ENCODE measurements around the gene SCP2. TPM values are rescaled to one million over a fixed set of nuclear protein-coding genes. Genes with fewer than 3 reads are reported as not detected.
"Not testable (repeated sequence)": the region's sequence is repeated elsewhere in the genome, so short reads cannot be mapped to it uniquely, and the experiment has no call there.

The SCP2 gene
- total RNA-seq, 1 donor from 2014 or later = 223 TPM

DNA sequence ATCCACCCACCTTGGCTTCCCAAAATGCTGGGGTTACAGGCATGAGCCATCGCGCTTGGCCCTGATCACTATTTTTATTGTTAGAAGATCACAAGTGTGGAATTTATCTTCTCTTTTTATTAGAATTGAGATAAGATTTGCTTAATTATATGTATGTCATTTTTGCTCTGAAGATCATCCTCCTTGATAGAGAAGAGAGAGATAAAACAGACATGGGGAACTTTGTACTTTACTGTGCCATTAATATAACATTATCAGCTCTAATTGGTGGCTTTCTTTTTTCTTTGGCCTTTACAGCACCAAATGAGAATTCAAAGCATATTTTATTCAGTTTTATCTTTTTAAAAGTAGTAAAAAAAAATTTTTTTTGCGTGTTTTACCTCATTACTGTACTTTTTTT, 46.8 kb downstream of the SCP2 start:
- no peak for DNase-seq (ENCODE audit: low read depth)

DNA sequence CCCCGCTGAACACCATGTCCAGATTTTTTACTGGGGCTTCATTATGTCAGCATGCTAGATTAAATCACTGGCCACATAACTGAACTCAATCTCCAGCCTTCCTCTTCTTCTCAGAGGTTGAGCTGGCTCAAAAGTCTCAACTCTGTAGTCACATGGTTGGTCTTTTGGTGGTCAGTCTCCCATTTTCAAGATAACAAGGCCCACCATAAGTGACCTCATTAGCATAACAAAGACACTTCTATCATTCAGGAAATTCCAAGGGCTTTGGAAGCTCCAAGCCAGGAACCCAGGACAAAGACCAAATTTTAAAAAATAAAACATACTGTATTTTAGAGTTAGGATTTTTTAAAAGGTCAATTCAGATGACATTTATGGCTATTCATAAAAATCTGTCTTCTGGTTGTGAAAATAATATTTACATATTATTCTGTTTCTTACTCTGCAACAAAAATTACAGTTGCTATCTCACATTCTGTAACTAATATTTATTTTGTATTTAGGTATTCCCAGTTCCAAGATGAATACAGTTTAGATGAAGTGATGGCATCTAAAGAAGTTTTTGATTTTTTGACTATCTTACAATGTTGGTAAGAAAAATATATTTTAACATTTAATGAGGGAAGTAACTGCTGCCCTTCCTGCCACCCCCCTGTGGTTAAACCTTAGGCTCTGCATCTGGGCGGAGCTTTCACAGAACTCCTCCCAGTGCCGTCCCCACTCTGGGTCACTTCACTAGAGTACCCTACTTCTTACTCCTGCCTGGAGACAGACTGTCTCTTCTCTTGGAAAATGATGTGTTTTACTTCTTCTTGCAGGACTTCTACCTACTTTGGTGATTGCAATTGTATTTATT, 49.3 kb downstream of the SCP2 start:
- DNase-seq (ENCODE audit: low read depth) = no peak

DNA sequence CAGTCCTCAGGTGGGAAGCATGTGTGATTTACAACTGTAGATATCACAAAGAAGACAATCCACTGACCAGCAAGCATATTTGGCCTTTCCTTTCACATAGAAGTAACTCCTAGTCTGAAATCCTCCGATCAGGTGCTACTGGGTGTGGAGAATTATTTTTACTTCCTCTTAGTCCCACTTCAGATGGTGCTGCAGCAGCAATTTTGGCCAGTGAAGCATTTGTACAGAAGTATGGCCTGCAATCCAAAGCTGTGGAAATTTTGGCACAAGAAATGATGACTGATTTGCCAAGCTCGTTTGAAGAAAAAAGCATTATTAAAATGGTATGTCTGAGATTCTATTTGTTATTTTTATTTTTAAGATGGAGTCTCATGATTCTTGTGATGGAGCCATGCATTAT, 51.0 kb downstream of the SCP2 start:
- DNase-seq (ENCODE audit: low read depth) = no peak

DNA sequence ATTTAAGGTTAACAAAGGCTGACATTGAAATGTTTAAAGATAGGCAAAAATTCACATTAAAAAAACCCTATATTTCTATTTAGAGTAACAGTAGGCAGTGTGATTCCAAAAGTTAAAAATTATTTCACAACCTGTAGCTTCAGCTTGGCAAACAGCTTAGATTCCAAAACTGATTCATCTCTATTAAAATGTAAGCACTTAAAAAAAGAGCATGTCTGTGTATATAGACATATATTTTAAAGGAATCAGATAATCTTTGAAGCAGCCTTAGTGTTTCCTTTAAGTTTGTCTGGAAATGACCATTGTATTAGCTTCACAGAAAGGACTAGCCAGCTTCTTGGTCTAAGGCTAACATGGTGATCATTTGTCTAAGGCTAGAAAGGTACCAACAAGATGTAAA, 65.7 kb downstream of the SCP2 start:
- DNase-seq (ENCODE audit: low read depth) = not testable (repeated sequence)

DNA sequence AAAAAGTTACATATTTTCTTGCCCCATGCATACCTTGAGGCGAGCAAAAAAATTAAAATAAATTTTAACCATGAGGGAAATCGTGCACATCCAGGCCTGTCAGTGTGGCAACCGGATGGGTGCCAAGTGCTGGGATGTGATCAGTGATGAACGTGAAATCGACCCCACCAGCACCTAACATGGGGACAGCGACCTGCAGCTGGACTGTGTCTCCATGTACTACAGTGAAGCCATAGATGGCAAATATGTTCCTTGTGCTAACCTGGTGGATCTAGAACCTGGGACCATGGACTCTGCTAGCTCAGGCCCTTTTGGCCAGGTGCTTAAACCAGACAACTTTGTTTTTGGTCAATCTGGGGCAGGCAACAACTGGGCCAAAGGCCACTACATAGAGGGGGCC, 67.6 kb downstream of the SCP2 start:
- no peak for DNase-seq (ENCODE audit: low read depth)

DNA sequence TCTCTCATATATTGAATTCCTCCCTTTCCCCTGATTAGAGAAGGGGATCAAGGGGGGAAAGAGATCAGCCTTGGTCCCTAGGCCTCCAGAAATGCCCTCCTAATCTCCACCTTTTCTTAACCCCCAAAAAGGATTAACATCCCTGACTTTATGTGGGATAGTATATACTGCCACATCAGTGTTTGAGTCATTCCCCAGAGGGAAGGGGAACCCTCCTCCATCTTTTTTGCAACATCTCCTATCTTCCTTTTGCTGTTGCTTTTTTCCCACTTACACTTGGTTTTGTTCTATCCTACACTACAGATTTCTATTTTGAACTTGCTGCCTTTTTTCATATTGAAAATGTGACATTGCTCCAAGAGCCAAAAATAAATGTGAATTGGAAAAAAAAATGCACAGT, 69.6 kb downstream of the SCP2 start:
- DNase-seq (ENCODE audit: low read depth) = no peak

DNA sequence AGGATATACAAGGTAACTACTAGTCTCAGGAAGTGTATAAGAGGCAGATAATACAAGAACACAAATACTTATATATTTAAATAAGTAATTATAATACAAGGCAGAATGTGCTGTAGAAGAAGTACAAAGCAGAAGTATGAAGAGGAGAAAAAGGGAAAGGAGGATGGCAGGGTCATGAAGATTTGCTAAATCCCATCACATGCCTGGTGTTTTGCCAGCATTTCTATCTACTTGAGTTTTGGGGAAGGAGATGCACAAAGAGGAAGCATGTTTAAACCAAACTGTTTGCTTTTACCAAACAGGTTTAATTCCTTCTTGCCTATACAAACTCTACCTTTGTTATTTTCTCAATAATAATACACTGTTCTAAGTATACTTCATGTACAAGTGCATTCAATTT, 74.1 kb downstream of the SCP2 start:
- DNase-seq (ENCODE audit: low read depth) = no peak

DNA sequence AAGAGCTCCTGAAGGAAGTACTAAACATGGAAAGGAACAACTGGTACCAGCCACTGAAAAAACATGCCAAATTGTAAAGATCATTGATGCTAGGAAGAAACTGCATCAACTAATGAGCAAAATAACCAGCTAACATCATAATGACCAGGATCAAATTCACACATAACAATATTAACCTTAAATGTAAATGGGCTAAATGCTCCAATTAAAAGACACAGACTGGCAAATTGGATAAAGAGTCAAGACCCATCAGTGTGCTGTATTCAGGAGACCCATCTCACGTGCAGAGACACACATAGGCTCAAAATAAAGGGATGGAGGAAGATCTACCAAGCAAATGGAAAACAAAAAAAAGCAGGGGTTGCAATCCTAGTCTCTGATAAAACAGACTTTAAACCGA, 79.5 kb downstream of the SCP2 start:
- DNase-seq (ENCODE audit: low read depth) = not testable (repeated sequence)

DNA sequence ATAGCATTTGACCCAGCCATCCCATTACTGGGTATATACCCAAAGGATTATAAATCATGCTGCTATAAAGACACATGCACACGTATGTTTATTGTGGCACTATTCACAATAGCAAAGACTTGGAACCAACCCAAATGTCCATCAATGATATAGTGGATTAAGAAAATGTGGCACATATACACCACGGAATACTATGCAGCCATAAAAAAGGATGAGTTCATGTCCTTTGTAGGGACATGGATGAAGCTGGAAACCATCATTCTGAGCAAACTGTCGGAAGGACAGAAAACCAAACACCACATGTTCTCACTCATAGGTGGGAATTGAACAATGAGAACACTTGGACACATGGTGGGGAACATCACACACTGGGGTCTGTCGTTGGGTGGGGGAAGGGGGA, 83.2 kb downstream of the SCP2 start:
- DNase-seq (ENCODE audit: low read depth) = not testable (repeated sequence)

DNA sequence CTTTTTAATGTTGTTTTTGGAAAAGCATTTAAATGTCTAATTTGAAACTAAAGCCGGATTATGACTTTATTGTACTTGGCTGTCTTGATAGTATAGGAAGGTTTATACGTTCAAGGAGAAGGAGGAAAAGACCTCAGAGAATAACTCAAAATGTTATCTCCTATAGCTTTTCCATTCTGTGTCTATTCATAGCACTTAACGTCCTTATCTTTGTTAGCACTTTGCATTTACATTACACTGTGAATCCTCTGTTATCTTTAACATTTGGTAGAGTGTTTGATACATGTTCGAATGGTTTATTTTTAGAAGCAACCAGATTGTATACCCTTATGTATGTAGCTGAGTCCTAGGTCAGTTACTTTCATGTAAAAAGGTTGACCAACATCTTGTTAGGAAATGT, 84.1 kb downstream of the SCP2 start:
- DNase-seq (ENCODE audit: low read depth) = no peak

DNA sequence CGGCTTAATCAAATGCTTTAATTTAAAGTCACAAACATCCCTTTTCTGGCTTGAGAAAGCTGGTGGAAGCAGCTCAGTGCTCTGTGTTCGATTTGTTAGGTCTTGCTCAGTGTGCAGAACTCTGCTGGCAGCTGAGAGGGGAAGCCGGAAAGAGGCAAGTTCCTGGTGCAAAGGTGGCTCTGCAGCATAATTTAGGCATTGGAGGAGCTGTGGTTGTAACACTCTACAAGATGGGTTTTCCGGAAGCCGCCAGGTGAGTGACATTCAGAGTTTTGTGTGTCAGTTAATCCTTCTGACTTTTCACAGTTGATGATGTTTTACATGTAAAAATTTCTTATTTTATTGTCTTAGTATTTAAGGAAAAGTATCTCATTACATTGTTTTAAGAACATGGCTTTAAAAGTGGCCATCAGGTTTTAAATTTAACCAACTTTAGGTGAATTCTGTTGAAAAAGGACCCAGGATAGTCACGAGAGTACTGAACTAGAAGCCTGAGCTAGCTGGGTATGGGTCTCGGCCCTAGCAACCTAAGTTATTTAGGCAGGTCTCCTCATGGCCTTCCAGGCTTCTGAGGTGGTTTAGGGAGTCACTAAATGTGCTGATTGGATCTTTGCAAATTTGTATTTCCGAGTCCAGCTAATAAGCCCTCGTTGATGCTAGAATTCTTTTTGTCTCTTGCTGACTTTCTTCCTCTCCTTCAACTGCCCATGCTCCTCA, 87.9 kb downstream of the SCP2 start:
- DNase-seq (ENCODE audit: low read depth) = peak; percentile 93

DNA sequence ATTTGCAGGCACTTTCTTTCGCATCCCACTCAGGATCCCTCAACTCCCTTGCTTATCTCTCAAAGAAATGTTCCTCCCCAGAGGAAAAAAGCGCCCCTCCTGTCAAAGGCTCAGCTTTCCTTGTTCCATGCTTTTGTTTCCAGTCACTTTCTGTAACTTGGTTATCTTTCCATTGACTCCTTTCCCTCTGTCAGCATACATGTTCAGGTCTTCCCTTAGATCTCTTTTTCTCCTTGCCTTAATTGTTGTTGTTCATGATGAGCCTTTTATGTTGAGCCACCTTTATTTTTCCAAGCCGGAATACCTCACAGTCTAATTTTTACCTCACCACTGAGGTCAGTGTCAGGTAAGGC, 88.4 kb downstream of the SCP2 start:
- DNase-seq (ENCODE audit: low read depth) = no peak

DNA sequence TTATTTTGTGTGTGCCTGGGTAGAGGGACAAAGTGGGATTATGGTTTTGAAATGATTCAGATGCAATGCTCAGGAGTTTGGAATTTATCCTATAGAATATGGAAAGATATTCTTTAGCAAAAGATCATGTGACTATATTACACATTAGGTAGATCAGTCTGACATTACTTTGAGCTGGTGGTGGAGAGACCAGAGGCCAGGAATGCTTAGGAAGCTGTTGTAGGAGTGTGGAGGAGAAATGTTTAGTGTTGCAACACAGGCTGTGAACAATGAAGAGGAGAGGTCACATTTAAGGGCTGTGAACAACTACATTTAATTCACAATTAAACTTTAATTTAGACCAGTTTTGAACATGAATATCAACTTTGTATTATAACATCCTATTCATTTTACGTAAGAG, 89.6 kb downstream of the SCP2 start:
- DNase-seq (ENCODE audit: low read depth) = peak; percentile 58

DNA sequence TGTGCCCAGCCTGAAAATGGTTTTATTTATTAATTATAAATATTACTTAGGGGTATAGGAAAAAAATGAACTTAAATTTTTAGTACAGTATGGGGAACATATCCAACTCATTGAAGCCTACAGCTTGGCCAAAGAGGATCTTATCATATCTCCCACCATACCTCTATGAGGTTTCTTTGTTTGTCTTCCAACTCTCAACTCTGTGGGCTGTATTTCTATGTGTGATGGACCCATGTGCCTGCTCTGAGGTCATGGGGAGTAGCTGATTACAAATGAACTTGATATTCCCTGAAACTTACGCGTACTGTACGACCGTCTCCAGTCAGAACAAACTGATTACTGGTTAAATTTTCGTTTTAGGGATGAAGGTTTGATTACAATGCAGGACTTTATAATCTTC, 93.5 kb downstream of the SCP2 start:
- no peak for DNase-seq (ENCODE audit: low read depth)

DNA sequence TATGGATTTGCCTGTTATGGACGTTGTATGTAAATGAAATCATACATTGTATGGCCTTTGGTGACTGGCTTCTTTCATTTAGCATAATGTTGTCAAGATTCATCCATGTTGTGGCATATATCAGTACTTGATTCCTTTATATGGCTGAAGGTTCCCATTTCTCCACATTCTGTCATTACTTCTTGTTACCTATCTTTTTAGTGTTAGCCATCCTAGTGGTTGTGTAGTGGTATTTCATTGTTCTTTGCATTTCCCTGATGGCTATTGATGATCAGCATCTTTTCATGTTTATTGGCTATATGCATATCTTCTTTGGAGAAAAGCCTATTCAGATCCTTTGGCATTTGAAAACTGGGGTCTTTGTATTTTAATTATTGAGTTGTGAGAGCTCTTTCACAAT, 95.1 kb downstream of the SCP2 start:
- no peak for DNase-seq (ENCODE audit: low read depth)

DNA sequence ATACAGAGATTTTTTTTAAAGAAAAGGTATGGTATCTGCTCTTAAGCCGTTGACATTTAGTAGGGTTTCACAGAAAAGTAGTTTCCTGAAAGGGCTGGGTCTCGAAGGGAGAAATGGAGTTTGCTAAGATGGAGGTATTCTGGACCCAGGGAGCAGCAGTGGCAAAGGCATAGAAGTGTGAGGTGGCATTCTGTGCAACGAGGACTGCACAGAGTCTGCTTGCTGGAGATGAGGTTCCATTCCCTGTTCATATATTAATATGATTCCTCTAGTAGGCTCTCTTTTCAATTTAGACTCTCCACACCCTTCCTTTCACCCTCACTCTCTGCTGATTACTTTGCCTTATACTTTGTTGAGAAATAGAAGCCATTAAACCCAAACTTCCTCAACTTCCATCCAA, 96.5 kb downstream of the SCP2 start:
- DNase-seq (ENCODE audit: low read depth) = no peak

DNA sequence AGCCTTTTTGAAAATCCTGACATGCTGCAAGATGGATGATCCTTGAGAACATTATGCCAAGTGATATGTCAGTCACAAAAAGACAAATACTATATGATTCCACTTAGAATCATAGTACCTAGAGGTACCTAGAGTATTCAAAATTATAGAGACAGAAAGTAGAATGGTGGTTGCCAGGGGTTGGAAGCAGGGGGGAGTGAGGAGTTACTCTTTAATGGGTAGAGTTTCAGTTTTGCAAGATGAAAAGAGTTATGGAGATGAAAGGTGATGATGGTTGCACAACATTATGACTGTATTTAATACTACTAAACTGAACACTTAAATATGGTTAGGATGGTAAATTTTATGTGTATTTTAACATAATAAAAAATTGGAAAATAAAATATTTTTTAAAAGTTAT, 97.0 kb downstream of the SCP2 start:
- no peak for DNase-seq (ENCODE audit: low read depth)

DNA sequence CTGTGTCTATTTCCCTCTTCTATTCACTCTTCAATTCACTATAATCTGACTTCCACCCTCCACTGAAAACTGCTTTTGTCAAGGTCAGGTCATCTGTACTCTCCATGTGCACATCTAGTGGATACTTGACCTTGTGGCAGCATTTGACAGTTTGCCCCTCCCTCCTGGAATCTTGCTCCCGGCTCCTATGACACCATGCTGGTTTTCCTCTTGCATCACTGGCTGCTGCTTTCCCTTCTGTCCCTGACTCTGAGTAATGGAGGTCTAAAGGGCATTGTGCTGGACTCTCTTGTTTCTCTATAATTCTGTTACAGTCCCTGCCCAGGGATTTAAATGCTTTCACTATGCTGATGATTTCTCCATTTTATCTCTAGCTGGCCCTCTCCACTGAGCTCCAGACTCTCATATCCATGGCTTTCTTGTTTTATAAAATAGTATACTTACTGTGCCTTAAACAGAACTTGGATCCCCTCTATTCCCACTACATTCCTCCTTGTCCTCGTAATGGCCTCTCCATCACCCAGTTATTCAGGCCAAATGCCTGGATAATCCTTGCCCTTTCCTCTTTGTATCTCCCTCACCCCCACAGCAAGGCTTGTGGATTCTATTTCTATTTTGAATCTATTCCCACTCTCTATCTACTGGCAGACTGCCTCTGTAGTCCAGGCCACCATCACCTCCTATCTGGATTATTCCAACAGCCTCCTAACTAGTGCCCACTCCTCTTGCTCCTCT, 98.1 kb downstream of the SCP2 start:
- peak; percentile 85 for DNase-seq (ENCODE audit: low read depth)

DNA sequence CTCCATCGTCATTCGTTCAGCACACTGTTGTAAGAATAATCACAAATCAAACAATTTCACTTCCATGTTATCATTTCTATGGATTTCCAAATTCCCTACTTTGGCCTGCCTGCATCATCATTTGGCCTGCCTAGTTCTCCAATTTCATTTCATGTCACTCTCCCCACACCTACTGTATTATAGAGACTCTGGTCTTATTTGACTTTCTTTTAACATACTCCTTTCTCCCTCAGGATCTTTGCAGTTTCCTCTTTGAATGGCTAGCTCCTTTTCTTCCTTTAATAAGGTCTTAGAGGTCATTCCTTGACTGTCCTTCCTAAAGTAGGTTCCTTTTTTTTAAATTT, 98.7 kb downstream of the SCP2 start:
- no peak for DNase-seq (ENCODE audit: low read depth)

DNA sequence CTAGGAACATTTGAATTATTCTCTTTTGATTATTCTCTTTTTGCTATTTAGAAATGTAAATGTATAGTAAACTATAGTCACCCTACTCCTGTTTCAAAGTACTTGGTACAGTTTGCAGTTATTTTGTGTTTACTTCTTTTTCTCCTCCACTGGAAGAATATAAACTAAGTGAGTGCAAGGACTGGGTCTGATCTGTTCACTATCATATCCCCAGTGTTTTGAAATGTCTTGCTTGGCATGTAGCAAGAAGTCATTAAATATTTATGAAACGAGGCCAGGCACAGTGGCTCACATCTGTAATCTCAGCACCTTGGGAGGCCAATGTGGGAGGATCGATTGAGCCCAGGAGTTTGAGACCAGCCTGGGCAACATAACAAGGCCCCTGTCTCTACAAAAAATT, 99.2 kb downstream of the SCP2 start:
- DNase-seq (ENCODE audit: low read depth) = no peak

DNA sequence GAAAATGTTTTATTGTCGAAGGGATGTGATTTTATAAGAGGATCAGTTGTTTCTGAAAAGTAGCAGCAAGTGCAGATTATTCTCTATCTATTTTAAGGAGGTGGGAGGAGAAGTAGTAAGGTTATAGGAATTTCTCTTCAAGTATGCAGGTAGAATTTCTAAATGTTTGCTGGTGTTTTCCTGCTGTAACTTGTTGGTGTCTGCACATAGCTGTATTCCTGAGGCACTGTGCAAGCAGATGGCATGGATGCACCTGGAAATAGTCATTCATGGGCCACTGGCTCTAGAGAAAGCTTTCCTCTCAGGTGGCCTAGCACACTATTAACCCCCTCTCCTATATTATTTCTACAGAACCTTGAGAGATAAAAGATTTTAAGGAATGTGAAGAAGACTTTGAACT, 104.7 kb downstream of the SCP2 start:
- DNase-seq (ENCODE audit: low read depth) = no peak

DNA sequence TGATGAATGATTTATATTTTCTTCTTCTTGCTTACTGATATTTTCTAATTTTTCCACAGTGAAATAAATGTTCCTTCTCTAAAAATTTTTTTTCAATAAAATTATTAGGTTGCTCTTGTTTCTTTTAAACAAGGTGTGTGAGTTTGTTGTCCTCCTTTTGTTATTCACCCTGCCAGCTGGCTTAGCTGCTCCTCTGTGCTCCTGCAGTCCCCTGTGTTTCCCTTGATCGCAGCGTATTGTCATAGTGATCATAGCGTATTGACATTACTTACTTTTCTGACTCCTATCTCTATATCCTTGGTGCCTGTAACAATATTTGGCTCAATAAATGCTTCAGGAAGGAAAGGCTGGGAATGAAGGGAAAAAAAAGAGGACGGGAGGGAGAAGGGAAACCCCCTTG, 110.1 kb downstream of the SCP2 start:
- DNase-seq (ENCODE audit: low read depth) = no peak

DNA sequence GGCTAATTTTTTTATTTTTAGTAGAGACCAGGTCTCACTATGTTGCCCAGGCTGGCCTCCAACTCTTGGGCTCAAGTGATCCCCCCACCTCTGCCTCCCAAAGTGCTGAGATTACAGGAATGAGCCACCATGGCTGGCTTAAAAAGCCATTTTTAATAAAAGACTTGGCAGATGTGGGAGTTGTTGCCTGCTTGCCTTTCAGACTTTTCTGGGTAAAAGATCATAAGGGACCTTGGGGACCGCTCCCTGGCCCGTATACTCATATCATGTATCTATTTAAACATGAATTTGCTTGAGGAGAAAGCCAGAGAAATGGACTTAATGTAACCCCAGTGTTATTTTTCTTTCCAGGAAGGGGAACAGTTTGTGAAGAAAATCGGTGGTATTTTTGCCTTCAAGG, 111.5 kb downstream of the SCP2 start:
- no peak for DNase-seq (ENCODE audit: low read depth)

All from renal cortical epithelial cell (primary cell).